ENCODE results near the gene CA11. TPM values are rescaled to one million over a fixed set of nuclear protein-coding genes. Genes with fewer than 3 reads are reported as not detected.
A peak's percentile ranks its signal among the peaks of the same experiment; 100 is the strongest.

CA11 gene
- total RNA-seq, 1 donor from 2014 or later: 12.6 TPM

GRCh38 chr19:48609571-48610108, 36.3 kb downstream of the CA11 start:
- Mint-ChIP-seq H3K27ac (no peak overlapping the region), H3K27me3 (ENCODE audit: insufficient read depth, low read depth) (peaks cover 2% of the 10 kb centered on the region), H3K9me3 (no peaks in the 10 kb centered on the region), H3K4me3 (no peak overlapping the region), H3K4me1 (peaks cover 9% of the 10 kb centered on the region), H3K36me3 (no peaks in the 10 kb centered on the region)
- no peak overlapping the region for H3K4me3 ChIP-seq
- no peak overlapping the region for H3K9ac ChIP-seq
- no peaks in the 10 kb centered on the region for H3K36me3 ChIP-seq
- H3K4me1 ChIP-seq: peaks cover 13% of the 10 kb centered on the region
- no peaks in the 10 kb centered on the region for H3K79me2 ChIP-seq (ENCODE audit: low read depth)
- peaks cover 5% of the 10 kb centered on the region for H4K20me1 ChIP-seq (ENCODE audit: low read depth)
- no peak overlapping the region for H2AFZ ChIP-seq (replicated peaks)
- H3K27me3 ChIP-seq: no peaks in the 10 kb centered on the region
- TF ChIP-seq EZH2phosphoT487 (IDR thresholded peaks at IDR 0.05) (no peak), CTCF (IDR thresholded peaks at IDR 0.05) (no peak), EZH2 (IDR thresholded peaks at IDR 0.05) (no peak)
- H3K27ac ChIP-seq: no peak overlapping the region
- H3F3A ChIP-seq (ENCODE audit: low read depth): peaks cover 11% of the 10 kb centered on the region
- H3K9me3 ChIP-seq (ENCODE audit: low read depth): no peaks in the 10 kb centered on the region
- no peak for DNase-seq (ENCODE audit: low spot score)
- H3K4me2 ChIP-seq: no peak overlapping the region

- no peak overlapping the region for H3K27ac ChIP-seq
- H3K4me3 ChIP-seq: no peak overlapping the region
- H3K9ac ChIP-seq: no peak overlapping the region
- H3K27me3 ChIP-seq: no peaks in the 10 kb centered on the region
- peaks cover 5% of the 10 kb centered on the region for H3K4me1 ChIP-seq
- H3K79me2 ChIP-seq (ENCODE audit: low read depth): no peaks in the 10 kb centered on the region
- TF ChIP-seq CTCF (IDR thresholded peaks at IDR 0.05) (peak; percentile 65), EZH2 (IDR thresholded peaks at IDR 0.05) (no peak)
- H4K20me1 ChIP-seq (ENCODE audit: low read depth): no peaks in the 10 kb centered on the region
- Mint-ChIP-seq H3K36me3 (no peaks in the 10 kb centered on the region), H3K27ac (peak overlapping the region; percentile 93), H3K9me3 (no peaks in the 10 kb centered on the region), H3K4me3 (peak overlapping the region; percentile 38), H3K27me3 (ENCODE audit: insufficient read depth, low read depth) (no peaks in the 10 kb centered on the region), H3K4me1 (peaks cover 4% of the 10 kb centered on the region)
- H3K36me3 ChIP-seq: no peaks in the 10 kb centered on the region
- H3K4me2 ChIP-seq: no peak overlapping the region
- peaks cover 4% of the 10 kb centered on the region for H3F3A ChIP-seq (ENCODE audit: low read depth)
- no peaks in the 10 kb centered on the region for H3K9me3 ChIP-seq (ENCODE audit: low read depth)
- DNase-seq (ENCODE audit: low spot score): peak; percentile 68
- H2AFZ ChIP-seq (replicated peaks): peak overlapping the region; percentile 94
Measured at GRCh38 chr19:48608798-48609263, 37.2 kb downstream of the CA11 start.

- Mint-ChIP-seq H3K9me3 (no peaks in the 10 kb centered on the region), H3K4me1 (no peaks in the 10 kb centered on the region), H3K27ac (no peak overlapping the region), H3K36me3 (no peaks in the 10 kb centered on the region), H3K4me3 (no peak overlapping the region), H3K27me3 (ENCODE audit: insufficient read depth, low read depth) (no peaks in the 10 kb centered on the region)
- H3K4me3 ChIP-seq: no peak overlapping the region
- no peak overlapping the region for H2AFZ ChIP-seq (replicated peaks)
- H3K27me3 ChIP-seq: no peaks in the 10 kb centered on the region
- H3K36me3 ChIP-seq: no peaks in the 10 kb centered on the region
- H3K27ac ChIP-seq: no peak overlapping the region
- H4K20me1 ChIP-seq (ENCODE audit: low read depth): no peaks in the 10 kb centered on the region
- H3K4me2 ChIP-seq: no peak overlapping the region
- H3K79me2 ChIP-seq (ENCODE audit: low read depth): no peaks in the 10 kb centered on the region
- no peak for DNase-seq (ENCODE audit: low spot score)
- no peak for TF ChIP-seq EZH2phosphoT487 (IDR thresholded peaks at IDR 0.05)
- no peaks in the 10 kb centered on the region for H3F3A ChIP-seq (ENCODE audit: low read depth)
- no peaks in the 10 kb centered on the region for H3K4me1 ChIP-seq
- no peaks in the 10 kb centered on the region for H3K9me3 ChIP-seq (ENCODE audit: low read depth)
- no peak overlapping the region for H3K9ac ChIP-seq
Measured at GRCh38 chr19:48607359-48607755, 38.6 kb downstream of the CA11 start.

- Histone ChIP-seq H3K27me3 (no peaks in the 10 kb centered on the region), H3K9ac (no peak within 1 kb of the TSS), H3K4me1 (no peaks in the 10 kb centered on the region), H3K9me3 (ENCODE audit: low read depth) (no peaks in the 10 kb centered on the region), H3K4me3 (no peak within 1 kb of the TSS), H3K36me3 (no peaks in the 10 kb centered on the region), H2AFZ (replicated peaks) (no peak within 1 kb of the TSS), H3K79me2 (ENCODE audit: low read depth) (no peaks in the 10 kb centered on the region), H3K4me2 (no peak within 1 kb of the TSS), H4K20me1 (ENCODE audit: low read depth) (no peaks in the 10 kb centered on the region), H3K27ac (no peak within 1 kb of the TSS), H3F3A (ENCODE audit: low read depth) (no peaks in the 10 kb centered on the region)
- no peaks in the 10 kb centered on the region for H3K36me3 Mint-ChIP-seq
- H3K4me1 Mint-ChIP-seq: no peaks in the 10 kb centered on the region
- TF ChIP-seq EZH2 (IDR thresholded peaks at IDR 0.05): no peak
- TF ChIP-seq EZH2phosphoT487 (IDR thresholded peaks at IDR 0.05): no peak
- no peak for TF ChIP-seq CTCF (IDR thresholded peaks at IDR 0.05)
- no peak within 1 kb of the TSS for H3K27ac Mint-ChIP-seq
- no peak for DNase-seq (ENCODE audit: low spot score)
- H3K4me3 Mint-ChIP-seq: no peak within 1 kb of the TSS
- no peaks in the 10 kb centered on the region for H3K9me3 Mint-ChIP-seq
- no peaks in the 10 kb centered on the region for H3K27me3 Mint-ChIP-seq (ENCODE audit: insufficient read depth, low read depth)
Measured at GRCh38 chr19:48606463-48607358, 39.3 kb downstream of the CA11 start, which contains the start of gene SPACA4. SPACA4 (plus strand) TSS chr19:48606742; CDS start chr19:48606979, 237 bp downstream.

Measured in neural progenitor cell (in vitro differentiated cells).